Adrenal gland (tissue), 5 donors: Measurements from ENCODE around the gene PARP12.

ENCODE experiments used
- POLR2A ChIP-seq, 2 donors: fragments of 450-650 bp; IDR thresholded peaks; one replicate each; pipeline ENCODE4 v1.6.1; 2017; ENCODE audit warnings: antibody characterized with exemption in 2 of 2, mild to moderate bottlenecking in 2 of 2, moderate library complexity in 1 of 2
- TF ChIP-seq, protein P1 (sequence below), 6 experiments: fragments of 450-650 bp in 4 of 6; fragments of 200-600 bp in 2 of 6; sonication (generic) in 1 of 6; IDR thresholded peaks; 1 replicate in 5 of 6; 2 replicates in 1 of 6; pipeline versions ENCODE4 v1.5.1 to v1.8.0; 2016 to 2021; ENCODE audit warnings: antibody characterized with exemption in 6 of 6, mild to moderate bottlenecking in 2 of 6, moderate library complexity in 1 of 6
- donor health status: DM: no; HTN: no; CAD: no.

DNA sequence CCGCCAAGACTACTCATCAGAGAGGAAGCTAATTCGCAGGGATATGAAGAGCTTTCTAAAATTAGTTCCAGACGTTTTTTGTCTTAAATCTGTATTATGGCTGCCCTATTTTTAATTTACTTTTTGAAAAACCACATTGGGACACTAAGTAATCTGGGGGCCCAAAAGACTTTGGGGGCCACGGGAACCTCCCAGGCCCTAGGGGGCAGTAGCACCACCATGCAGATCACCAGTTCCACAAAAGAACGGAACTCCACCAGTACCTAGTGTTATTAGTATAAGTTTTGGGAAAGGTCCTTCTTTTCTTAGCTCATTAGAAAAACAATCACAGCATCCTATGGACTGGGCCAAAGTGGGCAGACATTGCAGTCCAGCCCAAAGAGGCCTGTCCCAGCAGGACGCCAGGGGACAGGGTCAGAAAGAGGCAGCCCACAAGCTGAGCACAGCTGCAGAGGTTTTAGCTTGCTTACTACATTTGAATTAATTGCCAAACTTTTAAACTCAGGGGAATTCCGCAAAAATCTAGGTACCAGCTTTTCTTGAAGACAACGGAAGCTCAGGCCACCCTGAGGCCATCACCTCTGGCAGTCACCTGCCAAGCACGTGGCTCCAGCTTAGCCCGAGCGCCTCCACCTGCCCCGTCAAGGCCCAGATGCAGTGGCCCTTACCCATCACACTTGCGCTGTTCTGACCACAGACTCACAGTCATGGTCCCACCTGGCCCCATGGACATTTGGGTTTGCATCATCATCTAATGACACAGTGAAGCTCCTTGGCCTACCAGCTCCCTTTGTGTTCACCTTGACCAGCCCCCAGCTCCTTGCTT lies 74.8 kb downstream of the PARP12 start:
- TF ChIP-seq POLR2A (IDR thresholded peaks at IDR 0.05), result no peak
- TF ChIP-seq, protein P1, sequence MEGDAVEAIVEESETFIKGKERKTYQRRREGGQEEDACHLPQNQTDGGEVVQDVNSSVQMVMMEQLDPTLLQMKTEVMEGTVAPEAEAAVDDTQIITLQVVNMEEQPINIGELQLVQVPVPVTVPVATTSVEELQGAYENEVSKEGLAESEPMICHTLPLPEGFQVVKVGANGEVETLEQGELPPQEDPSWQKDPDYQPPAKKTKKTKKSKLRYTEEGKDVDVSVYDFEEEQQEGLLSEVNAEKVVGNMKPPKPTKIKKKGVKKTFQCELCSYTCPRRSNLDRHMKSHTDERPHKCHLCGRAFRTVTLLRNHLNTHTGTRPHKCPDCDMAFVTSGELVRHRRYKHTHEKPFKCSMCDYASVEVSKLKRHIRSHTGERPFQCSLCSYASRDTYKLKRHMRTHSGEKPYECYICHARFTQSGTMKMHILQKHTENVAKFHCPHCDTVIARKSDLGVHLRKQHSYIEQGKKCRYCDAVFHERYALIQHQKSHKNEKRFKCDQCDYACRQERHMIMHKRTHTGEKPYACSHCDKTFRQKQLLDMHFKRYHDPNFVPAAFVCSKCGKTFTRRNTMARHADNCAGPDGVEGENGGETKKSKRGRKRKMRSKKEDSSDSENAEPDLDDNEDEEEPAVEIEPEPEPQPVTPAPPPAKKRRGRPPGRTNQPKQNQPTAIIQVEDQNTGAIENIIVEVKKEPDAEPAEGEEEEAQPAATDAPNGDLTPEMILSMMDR (IDR thresholded peaks at IDR 0.05), result no peak
